NCI-H1930 (cell line): ENCODE measurements around the gene AADAT.
"Not testable (repeated sequence)": the region's sequence is repeated elsewhere in the genome, so short reads cannot be mapped to it uniquely, and the experiment has no call there.

Experiments used
- DNase-seq, 2 experiments: peaks; one replicate each; lab custom pipeline; 2025; lab: John Stamatoyannopoulos, UW

The AADAT gene

GRCh38 chr4:170089274-170089667, 485 bp downstream of the AADAT start:
- DNase-seq: no peak

GRCh38 chr4:170088716-170089115, 1.0 kb downstream of the AADAT start:
- no peak for DNase-seq

GRCh38 chr4:170087163-170087700, 2.5 kb downstream of the AADAT start:
- no peak for DNase-seq

GRCh38 chr4:170083541-170083940, 6.2 kb downstream of the AADAT start:
- DNase-seq: no peak

- DNase-seq: no peak
Observed at GRCh38 chr4:170080496-170080895, 9.3 kb downstream of the AADAT start.

GRCh38 chr4:170079981-170080380, 9.8 kb downstream of the AADAT start:
- DNase-seq: no peak

- no peak for DNase-seq
Observed at GRCh38 chr4:170071196-170071595, 18.6 kb downstream of the AADAT start.

GRCh38 chr4:170068438-170069128, 21.2 kb downstream of the AADAT start:
- DNase-seq: no peak

- DNase-seq: no peak
Observed at GRCh38 chr4:170059421-170059820, 30.3 kb downstream of the AADAT start.

GRCh38 chr4:170058826-170059225, 30.9 kb downstream of the AADAT start:
- DNase-seq: no peak

- DNase-seq: no peak
Observed at GRCh38 chr4:170057866-170058265, 31.9 kb downstream of the AADAT start.

- DNase-seq: no peak
Observed at GRCh38 chr4:170052919-170053318, 36.8 kb downstream of the AADAT start.

- DNase-seq: no peak
Observed at GRCh38 chr4:170051402-170051801, 38.4 kb downstream of the AADAT start.

GRCh38 chr4:170049766-170050165, 40.0 kb downstream of the AADAT start:
- no peak for DNase-seq

GRCh38 chr4:170047771-170048354, 41.9 kb downstream of the AADAT start:
- DNase-seq: peak; percentile 30 to 56

GRCh38 chr4:170046156-170046555, 43.6 kb downstream of the AADAT start:
- DNase-seq: not testable (repeated sequence)

GRCh38 chr4:170040031-170040680, 49.6 kb downstream of the AADAT start:
- no peak for DNase-seq

GRCh38 chr4:170038769-170039168, 51.0 kb downstream of the AADAT start:
- DNase-seq: no peak

- DNase-seq: no peak
Observed at GRCh38 chr4:170038232-170038631, 51.5 kb downstream of the AADAT start.

- no peak for DNase-seq
Observed at GRCh38 chr4:170037481-170037880, 52.3 kb downstream of the AADAT start.

- no peak for DNase-seq
Observed at GRCh38 chr4:170035845-170036244, 53.9 kb downstream of the AADAT start.

- DNase-seq: no peak
Observed at GRCh38 chr4:170035231-170035630, 54.5 kb downstream of the AADAT start.

- DNase-seq: no peak
Observed at GRCh38 chr4:170033999-170034398, 55.8 kb downstream of the AADAT start.
